Endothelial cell of umbilical vein (primary cell): ENCODE measurements around the gene TMPRSS5. TPM values are rescaled to one million over a fixed set of nuclear protein-coding genes. Genes with fewer than 3 reads are reported as not detected.

Experiments used
- BruUV-seq: library from RNA; stranded (reverse); fragments of 400-500 nt; replicated peaks from 2 replicates; lab custom pipeline; 2021; lab: Mats Ljungman, UMichigan
- CTCF ChIA-PET: fragments of 300-600, 350-600 bp; sonication (Branson Sonifier 250); formaldehyde crosslinking; loops from one replicate; lab custom pipeline; 2021; ENCODE audit warnings: antibody characterized with exemption, inconsistent platforms; lab: Charles Lee
- POLR2A ChIA-PET: fragments of 300-600, 350-600 bp; sonication (Branson Sonifier 250); formaldehyde crosslinking; loops from one replicate; lab custom pipeline; 2021; ENCODE audit warnings: antibody characterized with exemption, inconsistent platforms; lab: Charles Lee
- DNase-seq: peaks from one replicate; pipeline ENCODE4 v3.0.0-alpha.2; 2011; ENCODE audit warnings: low read depth, low spot score
- FAIRE-seq: peaks from 2 replicates; lab custom pipeline; 2011; peaks lifted over from hg19 to GRCh38; lab: Jason Lieb, UNC
- H2AFZ ChIP-seq: 2 replicates; pipeline ENCODE4 v1.6.0; 2012; ENCODE audit warnings: low read depth, low read length, control low read depth, inconsistent platforms
- H3K27ac ChIP-seq: 2 replicates; pipeline ENCODE4 v1.5.1; 2011; ENCODE audit warnings: low read depth, mild to moderate bottlenecking, control low read depth, low read length, moderate library complexity; ENCODE audit not compliant: insufficient read depth
- H3K27me3 ChIP-seq, 2 experiments: 2 replicates each; pipeline versions ENCODE4 v1.6.0 to v1.6.1; 2011; ENCODE audit warnings: low read length in 2 of 2, mixed read lengths in 1 of 2; ENCODE audit not compliant: control insufficient read depth in 2 of 2, insufficient read depth in 2 of 2
- H3K36me3 ChIP-seq, 2 experiments: 2 replicates in 1 of 2; 3 replicates in 1 of 2; pipeline ENCODE4 v1.5.1; 2011; ENCODE audit warnings: low read length in 2 of 2, mild to moderate bottlenecking in 1 of 2, moderate library complexity in 1 of 2; ENCODE audit not compliant: control insufficient read depth in 2 of 2, insufficient read depth in 2 of 2; ENCODE audit errors: extremely low read depth in 1 of 2
- H3K4me1 ChIP-seq: 3 replicates; pipeline ENCODE4 v1.5.1; 2011; ENCODE audit warnings: mild to moderate bottlenecking, low read length; ENCODE audit not compliant: control insufficient read depth, insufficient read depth; ENCODE audit errors: extremely low read depth
- H3K4me2 ChIP-seq: 2 replicates; pipeline ENCODE4 v1.6.1; 2011; ENCODE audit warnings: low read length, control low read depth, mixed read lengths; ENCODE audit not compliant: insufficient read depth
- H3K4me3 ChIP-seq, 3 experiments: fragments of 200-600 bp in 1 of 3; sonication (generic), shearing (Covaris generic) in 1 of 3; replicated peaks in 1 of 3; 2 replicates each; pipeline ENCODE4 v1.5.1; 2011 to 2016; ENCODE audit warnings: control low read depth in 3 of 3, low read length in 3 of 3, mild to moderate bottlenecking in 2 of 3, inconsistent platforms in 1 of 3, low read depth in 1 of 3, moderate library complexity in 1 of 3; ENCODE audit not compliant: insufficient read depth in 1 of 3
- H3K79me2 ChIP-seq: 2 replicates; pipeline ENCODE4 v1.6.0; 2012; ENCODE audit warnings: low read length, inconsistent platforms; ENCODE audit not compliant: control insufficient read depth, insufficient read depth
- H3K9ac ChIP-seq: replicated peaks from 2 replicates; pipeline ENCODE3; 2011; ENCODE audit warnings: low read length, control low read depth; ENCODE audit not compliant: insufficient read depth; ENCODE audit errors: extremely low read depth
- H3K9me1 ChIP-seq: replicated peaks from 3 replicates; pipeline ENCODE4 v1.6.0; 2011; ENCODE audit warnings: mild to moderate bottlenecking, low read length; ENCODE audit not compliant: control insufficient read depth, insufficient read depth; ENCODE audit errors: extremely low read depth
- H3K9me3 ChIP-seq: replicated peaks from 2 replicates; pipeline ENCODE4 v1.5.1; 2012; ENCODE audit warnings: low read length, inconsistent platforms; ENCODE audit not compliant: control insufficient read depth, insufficient read depth
- H4K20me1 ChIP-seq: replicated peaks from 2 replicates; pipeline ENCODE3; 2011; ENCODE audit warnings: mild to moderate bottlenecking, low read length; ENCODE audit not compliant: control insufficient read depth, insufficient read depth; ENCODE audit errors: extremely low read depth
- EZH2 ChIP-seq: IDR thresholded peaks from 2 replicates; pipeline ENCODE4 v1.6.1; 2012; ENCODE audit warnings: borderline replicate concordance, low read depth, mild to moderate bottlenecking, moderate library complexity, low read length, inconsistent platforms; ENCODE audit not compliant: severe bottlenecking
- FOS ChIP-seq: IDR thresholded peaks from 2 replicates; pipeline ENCODE4 v1.6.1; 2011; ENCODE audit warnings: mild to moderate bottlenecking, low read length, moderate library complexity, borderline replicate concordance; ENCODE audit not compliant: insufficient read depth
- GATA2 ChIP-seq: IDR thresholded peaks from 2 replicates; pipeline ENCODE4 v1.7.0; 2011; ENCODE audit warnings: low read depth, mild to moderate bottlenecking, moderate library complexity, mixed read lengths, low read length; ENCODE audit not compliant: insufficient read length, insufficient read depth
- JUN ChIP-seq: IDR thresholded peaks from 2 replicates; pipeline ENCODE4 v1.6.1; 2011; ENCODE audit warnings: borderline replicate concordance, low read depth; ENCODE audit not compliant: insufficient read length, insufficient read depth
- MYC ChIP-seq: IDR thresholded peaks from one replicate; pipeline ENCODE4 v1.6.1; 2011; ENCODE audit warnings: mild to moderate bottlenecking, low read depth, low read length
- POLR2A ChIP-seq: IDR thresholded peaks from 2 replicates; pipeline ENCODE4 v1.6.1; 2012; ENCODE audit warnings: low read depth, mild to moderate bottlenecking, control low read depth, low read length
- POLR2AphosphoS5 ChIP-seq: IDR thresholded peaks from 2 replicates; pipeline ENCODE4 v1.6.1; 2012; ENCODE audit warnings: low read depth, mild to moderate bottlenecking, control low read depth, low read length, moderate library complexity; ENCODE audit not compliant: insufficient read depth
- dilution Hi-C: fragments of 300-500 bp; cut with MboI; formaldehyde crosslinking; loops from one replicate; pipeline ENCODE4 v1.15.0; 2019; ENCODE audit warnings: low sequenced_read_pairs; ENCODE audit not compliant: extremely low pct_ligation_motif_present
- intact Hi-C: fragments of 100-400 bp; cut with micrococcal nuclease; formaldehyde crosslinking; loops from one replicate; pipeline ENCODE4 v1.10.0; 2022
- polyA plus RNA-seq, 4 experiments: library from polyadenylated mRNA; depleted of rRNA in 3 of 4; stranded (reverse) in 3 of 4; unstranded in 1 of 4; fragments of >200 nt; gene quantifications; 2 replicates each; pipeline versions ENCODE4 v1.2.1 to v1.2.3, GENCODE V29; 2011 to 2012; ENCODE audit warnings: missing spikeins in 1 of 4
- total RNA-seq: library from RNA; stranded (reverse); gene quantifications from 2 replicates; pipeline ENCODE4 v1.2.3, GENCODE V29; 2021
- TF ChIP-seq, protein P1 (sequence below), 2 donors: IDR thresholded peaks; 1 replicate in 1 of 2; 2 replicates in 1 of 2; pipeline ENCODE4 v1.5.1; 2011; ENCODE audit warnings: low read length in 2 of 2, mild to moderate bottlenecking in 2 of 2, moderate library complexity in 2 of 2, control low read depth in 1 of 2, inconsistent platforms in 1 of 2, low read depth in 1 of 2; ENCODE audit not compliant: insufficient read depth in 1 of 2; ENCODE audit errors: extremely low read depth in 1 of 2

The TMPRSS5 gene
- total and polyA plus RNA-seq, 2 donors (not counting 3 experiments of a cell fraction or from before 2014, with no cell fraction given): 0.40 to 0.64 TPM

GRCh38 chr11:113645593-113646349 is 60.3 kb downstream of the TMPRSS5 start:
- no peak for DNase-seq
- ChIA-PET CTCF (no interaction called here), POLR2A (no interaction called here)
- Histone ChIP-seq H2AFZ (no peak overlapping the region), H3K4me2 (no peak overlapping the region), H3K27me3 (no peaks in the 10 kb centered on the region), H3K36me3 (no peaks in the 10 kb centered on the region), H3K9ac (no peak overlapping the region), H3K4me3 (no peak overlapping the region), H3K9me3 (no peaks in the 10 kb centered on the region), H3K27ac (no peak overlapping the region), H3K79me2 (no peaks in the 10 kb centered on the region), H3K9me1 (no peaks in the 10 kb centered on the region), H3K4me1 (no peaks in the 10 kb centered on the region), H4K20me1 (no peaks in the 10 kb centered on the region)
- no peak for TF ChIP-seq FOS
- no peak for TF ChIP-seq EZH2
- TF ChIP-seq, protein P1, sequence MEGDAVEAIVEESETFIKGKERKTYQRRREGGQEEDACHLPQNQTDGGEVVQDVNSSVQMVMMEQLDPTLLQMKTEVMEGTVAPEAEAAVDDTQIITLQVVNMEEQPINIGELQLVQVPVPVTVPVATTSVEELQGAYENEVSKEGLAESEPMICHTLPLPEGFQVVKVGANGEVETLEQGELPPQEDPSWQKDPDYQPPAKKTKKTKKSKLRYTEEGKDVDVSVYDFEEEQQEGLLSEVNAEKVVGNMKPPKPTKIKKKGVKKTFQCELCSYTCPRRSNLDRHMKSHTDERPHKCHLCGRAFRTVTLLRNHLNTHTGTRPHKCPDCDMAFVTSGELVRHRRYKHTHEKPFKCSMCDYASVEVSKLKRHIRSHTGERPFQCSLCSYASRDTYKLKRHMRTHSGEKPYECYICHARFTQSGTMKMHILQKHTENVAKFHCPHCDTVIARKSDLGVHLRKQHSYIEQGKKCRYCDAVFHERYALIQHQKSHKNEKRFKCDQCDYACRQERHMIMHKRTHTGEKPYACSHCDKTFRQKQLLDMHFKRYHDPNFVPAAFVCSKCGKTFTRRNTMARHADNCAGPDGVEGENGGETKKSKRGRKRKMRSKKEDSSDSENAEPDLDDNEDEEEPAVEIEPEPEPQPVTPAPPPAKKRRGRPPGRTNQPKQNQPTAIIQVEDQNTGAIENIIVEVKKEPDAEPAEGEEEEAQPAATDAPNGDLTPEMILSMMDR (IDR thresholded peaks at IDR 0.05; ENCODE audit: extremely low read depth in 1 of 2, insufficient read depth in 1 of 2, low read depth in 1 of 2, low read length in 2 of 2): no peak
- TF ChIP-seq MYC: no peak
- no peak for TF ChIP-seq POLR2A
- no TSS peak for BruUV-seq
- intact Hi-C loops: no loop called here
- dilution Hi-C loops: no loop called here
- no peak for FAIRE-seq

- Histone ChIP-seq H3K4me3 (no peak overlapping the region), H3K4me2 (no peak overlapping the region), H3K79me2 (no peaks in the 10 kb centered on the region), H3K27me3 (no peaks in the 10 kb centered on the region), H3K9ac (no peak overlapping the region), H3K27ac (no peak overlapping the region), H2AFZ (no peak overlapping the region), H3K36me3 (no peaks in the 10 kb centered on the region), H3K9me1 (no peaks in the 10 kb centered on the region), H3K4me1 (no peaks in the 10 kb centered on the region), H4K20me1 (no peaks in the 10 kb centered on the region), H3K9me3 (no peaks in the 10 kb centered on the region)
- POLR2A ChIA-PET: no interaction called here
- no peak for DNase-seq
- BruUV-seq: no TSS peak
- FAIRE-seq: no peak
- intact Hi-C loops: no loop called here
- dilution Hi-C loops: no loop called here
- CTCF ChIA-PET: no interaction called here
- TF ChIP-seq MYC (no peak), JUN (no peak), GATA2 (no peak), POLR2A (no peak), POLR2AphosphoS5 (no peak)
- TF ChIP-seq, protein P1 (IDR thresholded peaks at IDR 0.05; ENCODE audit: extremely low read depth in 1 of 2, insufficient read depth in 1 of 2, low read depth in 1 of 2, low read length in 2 of 2): no peak
Measured at GRCh38 chr11:113644605-113645004, 61.5 kb downstream of the TMPRSS5 start.
